ENCODE measurements around the gene AKAIN1. TPM values are rescaled to one million over a fixed set of nuclear protein-coding genes. Genes with fewer than 3 reads are reported as not detected.

The AKAIN1 gene
- total RNA-seq, 2 experiments from 2014 or later, result not detected

GRCh38 chr18:5159080-5159479 is 38.0 kb downstream of the AKAIN1 start:
- Histone ChIP-seq H3K27me3 (ENCODE audit: control insufficient read depth in 1 of 2, insufficient read depth in 2 of 2, low read length in 2 of 2) (no peaks in the 10 kb centered on the region), H3K9me3 (ENCODE audit: control insufficient read depth in 1 of 2, insufficient read depth in 1 of 2, low read length in 2 of 2) (peaks cover 0 to 8% of the 10 kb centered on the region in 2 experiments), H3K4me1 (ENCODE audit: insufficient read depth, low read length) (peaks cover 12% of the 10 kb centered on the region), H3K4me3 (ENCODE audit: low read length) (no peak overlapping the region), H3K27ac (ENCODE audit: low read depth in 1 of 2, low read length in 2 of 2) (peak overlapping the region in 1 of 2 donors; percentile 37), H3K36me3 (ENCODE audit: insufficient read depth, low read length) (no peaks in the 10 kb centered on the region)
- Mint-ChIP-seq H3K27ac (peak overlapping the region; percentile 85), H3K36me3 (ENCODE audit: low read depth) (no peaks in the 10 kb centered on the region), H3K4me3 (peak overlapping the region; percentile 72), H3K27me3 (no peaks in the 10 kb centered on the region), H3K4me1 (ENCODE audit: low read depth) (peaks cover 56% of the 10 kb centered on the region), H3K9me3 (peaks cover 3% of the 10 kb centered on the region)
- CTCF ChIA-PET, result no interaction called here
- TF ChIP-seq CTCF (IDR thresholded peaks at IDR 0.05), result no peak
- intact Hi-C loops (cut with DNase I, micrococcal nuclease), result loop anchor here in 1 of 2 experiments (5.0 kb wide), 2 partner anchors 78 to 133 kb away; no protein-coding TSS in a partner anchor
- ATAC-seq (ENCODE audit: poor library complexity), result peak; percentile 93
- DNase-seq, result peak in 11 of 14 experiments; percentile 3 to 60 (median 27)
- POLR2A ChIA-PET, result interaction anchor here (1.0 to 4.5 kb wide), 7 partner anchors 8 to 136 kb away, joined by 3 to 79 read pairs (median 7); partner anchors contain the start of gene ZBTB14

- H3K27ac Mint-ChIP-seq, result peak overlapping the region; percentile 85
- H3K9me3 Mint-ChIP-seq, result peaks cover 3% of the 10 kb centered on the region
- Histone ChIP-seq H3K27me3 (ENCODE audit: control insufficient read depth in 1 of 2, insufficient read depth in 2 of 2, low read length in 2 of 2) (no peaks in the 10 kb centered on the region), H3K4me1 (ENCODE audit: insufficient read depth, low read length) (peaks cover 12% of the 10 kb centered on the region), H3K36me3 (ENCODE audit: insufficient read depth, low read length) (no peaks in the 10 kb centered on the region), H3K4me3 (ENCODE audit: low read length) (no peak overlapping the region), H3K9me3 (ENCODE audit: control insufficient read depth in 1 of 2, insufficient read depth in 1 of 2, low read length in 2 of 2) (peaks cover 0 to 8% of the 10 kb centered on the region in 2 experiments), H3K27ac (ENCODE audit: low read depth in 1 of 2, low read length in 2 of 2) (peak overlapping the region in 1 of 2 donors; percentile 37)
- H3K27me3 Mint-ChIP-seq, result no peaks in the 10 kb centered on the region
- peaks cover 56% of the 10 kb centered on the region for H3K4me1 Mint-ChIP-seq (ENCODE audit: low read depth)
- DNase-seq, result peak in 1 of 14 experiments; percentile 9
- TF ChIP-seq CTCF (IDR thresholded peaks at IDR 0.05), result no peak
- CTCF ChIA-PET, result no interaction called here
- intact Hi-C loops (cut with DNase I, micrococcal nuclease), result loop anchor here in 1 of 2 experiments (5.0 kb wide), 2 partner anchors 79 to 134 kb away; no protein-coding TSS in a partner anchor
- H3K36me3 Mint-ChIP-seq (ENCODE audit: low read depth), result no peaks in the 10 kb centered on the region
- POLR2A ChIA-PET, result interaction anchor here (1.0 to 4.5 kb wide), 7 partner anchors 9 to 137 kb away, joined by 3 to 79 read pairs (median 7); partner anchors contain the start of gene ZBTB14
- peak; percentile 37 for ATAC-seq (ENCODE audit: poor library complexity)
- H3K4me3 Mint-ChIP-seq, result peak overlapping the region; percentile 3
Observed at GRCh38 chr18:5158587-5158986, 38.5 kb downstream of the AKAIN1 start.

- peak in 1 of 14 experiments; percentile 20 for DNase-seq
- Histone ChIP-seq H3K27me3 (ENCODE audit: control insufficient read depth in 1 of 2, insufficient read depth in 2 of 2, low read length in 2 of 2) (no peaks in the 10 kb centered on the region), H3K27ac (ENCODE audit: low read depth in 1 of 2, low read length in 2 of 2) (peak overlapping the region in 1 of 2 donors; percentile 37), H3K36me3 (ENCODE audit: insufficient read depth, low read length) (no peaks in the 10 kb centered on the region), H3K4me1 (ENCODE audit: insufficient read depth, low read length) (peaks cover 12% of the 10 kb centered on the region), H3K9me3 (ENCODE audit: control insufficient read depth in 1 of 2, insufficient read depth in 1 of 2, low read length in 2 of 2) (peaks cover 0 to 8% of the 10 kb centered on the region in 2 experiments), H3K4me3 (ENCODE audit: low read length) (no peak overlapping the region)
- no peaks in the 10 kb centered on the region for H3K36me3 Mint-ChIP-seq (ENCODE audit: low read depth)
- peak overlapping the region; percentile 3 for H3K4me3 Mint-ChIP-seq
- ChIA-PET CTCF (no interaction called here), POLR2A (interaction anchor here (1.0 to 4.5 kb wide), 4 partner anchors 15 to 137 kb away, joined by 3 to 79 read pairs (median 30); partner anchors contain the start of gene ZBTB14)
- H3K9me3 Mint-ChIP-seq, result peaks cover 3% of the 10 kb centered on the region
- no peak for TF ChIP-seq CTCF (IDR thresholded peaks at IDR 0.05)
- intact Hi-C loops (cut with DNase I, micrococcal nuclease), result loop anchor here in 1 of 2 experiments (5.0 kb wide), 2 partner anchors 79 to 134 kb away; no protein-coding TSS in a partner anchor
- peaks cover 56% of the 10 kb centered on the region for H3K4me1 Mint-ChIP-seq (ENCODE audit: low read depth)
- peak overlapping the region; percentile 85 for H3K27ac Mint-ChIP-seq
- ATAC-seq (ENCODE audit: poor library complexity), result no peak
- no peaks in the 10 kb centered on the region for H3K27me3 Mint-ChIP-seq
Observed at GRCh38 chr18:5158172-5158571, 38.9 kb downstream of the AKAIN1 start.

All from CD4-positive, alpha-beta T cell (primary cell).